Ectodermal cell (in vitro differentiated cells): Measurements from ENCODE around the gene RNF227.

ENCODE experiments used
- H3K27ac ChIP-seq: 2 replicates; pipeline ENCODE4 v1.7.0; 2013; ENCODE audit warnings: mild to moderate bottlenecking, low read depth, low read length; ENCODE audit not compliant: insufficient read depth, poor library complexity, severe bottlenecking
- H3K27me3 ChIP-seq: 2 replicates; pipeline ENCODE4 v1.7.0; 2013; ENCODE audit warnings: mild to moderate bottlenecking, low read length; ENCODE audit not compliant: insufficient read depth, control insufficient read depth, poor library complexity, severe bottlenecking
- H3K36me3 ChIP-seq: one replicate; pipeline ENCODE4 v1.7.0; 2013; ENCODE audit warnings: low read length; ENCODE audit not compliant: control insufficient read depth, insufficient read depth
- H3K4me1 ChIP-seq: one replicate; pipeline ENCODE4 v1.7.0; 2013; ENCODE audit warnings: low read length; ENCODE audit not compliant: control insufficient read depth, insufficient read depth
- H3K4me3 ChIP-seq: 2 replicates; pipeline ENCODE4 v1.7.0; 2013; ENCODE audit warnings: low read depth, low read length, control low read depth; ENCODE audit not compliant: insufficient read depth
- H3K9me3 ChIP-seq: 2 replicates; pipeline ENCODE4 v1.7.0; 2013; ENCODE audit warnings: mild to moderate bottlenecking, low read length, moderate library complexity; ENCODE audit not compliant: control insufficient read depth
- WGBS, 2 experiments: methylation state at CpG; one replicate each; pipeline ENCODE4 v1.1.7; 2013; ENCODE audit warnings: missing lambda C conversion rate in 2 of 2; 5-methylcytosine and 5-hydroxymethylcytosine counted together

The RNF227 gene

DNA sequence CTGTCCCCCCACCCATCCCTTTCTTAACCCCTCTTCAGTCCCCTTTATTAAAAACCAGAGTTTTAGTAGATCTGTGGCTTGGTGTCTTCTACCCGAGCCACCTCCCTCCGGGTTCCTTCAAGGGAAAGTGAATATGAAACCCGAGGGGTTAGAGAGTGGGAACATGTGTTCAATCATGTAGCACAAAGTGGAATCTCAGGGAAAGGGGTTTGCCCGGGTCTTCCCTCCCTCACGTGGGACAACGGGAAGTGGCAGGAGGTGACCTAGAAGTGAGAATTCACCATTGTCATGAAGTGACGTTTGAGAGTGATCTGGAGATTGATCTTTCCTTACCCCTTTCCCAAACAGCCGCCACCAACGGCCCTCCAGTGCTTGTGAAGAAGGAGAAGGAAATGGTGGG is 5.0 kb downstream of the RNF227 start:
- Histone ChIP-seq H3K9me3 (no peaks in the 10 kb centered on the region), H3K4me1 (peaks cover 9% of the 10 kb centered on the region), H3K36me3 (no peaks in the 10 kb centered on the region), H3K27me3 (peaks cover 18% of the 10 kb centered on the region), H3K27ac (no peak overlapping the region), H3K4me3 (no peak overlapping the region)
- 92 to 94% methylated on average over 9 of the region's 9 CpGs for WGBS, 2 experiments

DNA sequence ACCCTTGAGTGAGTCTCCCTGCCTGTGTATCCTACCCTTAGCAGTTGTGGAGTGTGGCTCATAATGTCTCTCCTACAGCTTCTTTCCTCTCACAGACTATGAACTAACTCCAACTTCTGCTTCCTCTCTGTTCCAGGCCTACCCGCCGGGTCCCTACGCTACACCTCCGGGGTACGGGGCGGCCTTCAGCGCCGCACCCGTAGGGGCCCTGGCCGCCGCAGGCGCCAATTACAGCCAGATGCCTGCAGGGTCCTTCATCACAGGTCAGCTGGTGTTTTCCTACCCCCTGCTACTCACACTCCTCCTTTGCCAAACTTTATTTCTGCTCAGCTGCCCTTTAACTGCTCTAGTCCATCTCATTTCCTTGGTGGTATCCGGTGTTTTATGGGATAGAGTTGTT is 5.4 kb downstream of the RNF227 start:
- no peaks in the 10 kb centered on the region for H3K9me3 ChIP-seq
- no peak overlapping the region for H3K27ac ChIP-seq
- H3K36me3 ChIP-seq: no peaks in the 10 kb centered on the region
- H3K4me1 ChIP-seq: peaks cover 9% of the 10 kb centered on the region
- 96 to 97% methylated on average over 12 to 13 of the region's 13 CpGs for whole genome bisulfite sequencing, 2 experiments
- no peak overlapping the region for H3K4me3 ChIP-seq
- peaks cover 16% of the 10 kb centered on the region for H3K27me3 ChIP-seq

DNA sequence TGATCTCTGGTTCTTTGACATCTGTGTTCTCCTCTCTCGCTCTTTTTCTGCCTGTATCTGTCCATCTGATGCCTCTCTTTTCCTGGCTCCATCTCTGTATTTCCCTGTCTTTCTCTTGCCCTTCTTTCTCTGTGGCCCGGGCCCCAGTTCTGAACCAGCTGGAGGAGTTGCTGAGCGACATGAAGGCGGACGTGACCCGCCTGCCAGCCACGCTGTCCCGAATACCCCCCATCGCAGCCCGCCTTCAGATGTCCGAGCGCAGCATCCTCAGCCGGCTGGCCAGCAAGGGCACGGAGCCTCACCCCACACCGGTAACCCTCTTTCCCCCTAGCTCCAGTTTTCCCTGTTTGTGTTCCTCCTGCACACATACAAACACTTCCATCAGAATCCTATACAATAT is 5.8 kb downstream of the RNF227 start:
- no peaks in the 10 kb centered on the region for H3K36me3 ChIP-seq
- 94 to 95% methylated on average over 15 of the region's 15 CpGs for WGBS, 2 experiments
- H3K9me3 ChIP-seq: no peaks in the 10 kb centered on the region
- H3K4me3 ChIP-seq: no peak overlapping the region
- H3K27ac ChIP-seq: no peak overlapping the region
- H3K27me3 ChIP-seq: peaks cover 12% of the 10 kb centered on the region
- peaks cover 8% of the 10 kb centered on the region for H3K4me1 ChIP-seq

DNA sequence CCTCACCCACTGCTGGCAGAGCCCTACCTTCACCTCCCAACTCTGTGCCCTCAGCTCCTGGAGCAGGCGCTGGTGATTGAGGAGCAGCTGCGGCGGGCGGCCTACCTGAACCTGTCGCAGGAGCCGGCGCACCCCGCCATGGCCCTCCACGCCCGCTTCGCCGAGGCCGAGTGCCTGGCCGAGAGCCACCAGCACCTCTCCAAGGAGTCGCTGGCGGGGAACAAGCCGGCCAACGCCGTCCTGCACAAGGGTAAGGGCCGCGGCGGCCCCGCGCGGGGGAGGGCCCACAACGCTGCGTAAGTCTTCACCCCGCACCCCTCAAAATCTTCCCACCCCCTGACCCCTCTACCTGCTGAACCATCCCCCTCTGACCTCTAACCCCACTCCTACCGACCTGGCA is 7.0 kb downstream of the RNF227 start:
- H3K9me3 ChIP-seq: no peaks in the 10 kb centered on the region
- H3K27ac ChIP-seq: no peak overlapping the region
- H3K36me3 ChIP-seq: no peaks in the 10 kb centered on the region
- no peak overlapping the region for H3K4me3 ChIP-seq
- H3K27me3 ChIP-seq: peaks cover under 1% of the 10 kb centered on the region
- H3K4me1 ChIP-seq: no peaks in the 10 kb centered on the region
- WGBS, 2 experiments: 93 to 97% methylated on average over 29 of the region's 29 CpGs

DNA sequence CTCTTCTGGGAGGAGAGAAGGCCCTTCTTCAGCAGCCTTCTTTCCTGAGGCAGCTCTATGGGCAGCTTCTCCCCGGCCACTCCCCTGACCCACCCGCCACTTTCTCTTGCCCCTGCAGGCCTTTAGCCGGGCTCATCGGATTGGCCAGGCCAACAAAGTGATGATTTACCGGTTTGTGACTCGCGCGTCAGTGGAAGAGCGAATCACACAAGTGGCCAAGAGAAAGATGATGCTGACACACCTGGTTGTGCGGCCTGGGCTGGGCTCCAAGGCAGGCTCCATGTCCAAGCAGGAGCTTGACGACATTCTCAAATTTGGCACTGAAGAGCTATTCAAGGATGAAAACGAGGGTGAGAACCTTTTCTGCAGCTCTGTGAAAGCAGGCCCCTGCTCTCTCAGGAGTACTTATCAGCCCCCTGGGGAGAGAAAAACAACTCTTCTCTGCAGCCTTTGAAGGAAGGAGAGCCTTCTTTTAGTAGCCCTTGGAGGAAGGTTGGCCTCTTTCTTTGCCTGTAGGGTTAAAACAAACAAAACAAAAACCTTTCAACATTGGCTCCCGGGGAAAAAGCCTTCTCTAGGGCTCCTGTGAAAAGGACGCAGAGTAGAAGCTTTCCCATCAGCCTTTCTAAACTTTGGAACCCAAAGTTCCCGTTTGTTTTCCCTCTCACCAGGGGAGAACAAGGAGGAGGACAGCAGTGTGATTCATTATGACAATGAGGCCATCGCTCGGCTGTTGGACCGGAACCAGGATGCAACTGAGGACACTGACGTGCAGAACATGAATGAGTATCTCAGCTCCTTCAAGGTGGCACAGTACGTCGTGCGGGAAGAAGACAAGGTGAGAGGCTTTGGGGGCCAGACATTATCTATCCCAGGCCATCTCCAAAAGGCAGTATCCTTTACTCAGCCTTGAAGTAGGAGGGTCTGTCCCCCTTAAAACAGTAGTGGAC is 12.7 kb downstream of the RNF227 start:
- Histone ChIP-seq H3K4me3 (no peak overlapping the region), H3K36me3 (peaks cover 4% of the 10 kb centered on the region), H3K27me3 (no peaks in the 10 kb centered on the region), H3K4me1 (peaks cover 13% of the 10 kb centered on the region), H3K27ac (peak overlapping the region; percentile 53), H3K9me3 (no peaks in the 10 kb centered on the region)
- 48 to 49% methylated on average over 22 of the region's 22 CpGs for WGBS, 2 experiments

DNA sequence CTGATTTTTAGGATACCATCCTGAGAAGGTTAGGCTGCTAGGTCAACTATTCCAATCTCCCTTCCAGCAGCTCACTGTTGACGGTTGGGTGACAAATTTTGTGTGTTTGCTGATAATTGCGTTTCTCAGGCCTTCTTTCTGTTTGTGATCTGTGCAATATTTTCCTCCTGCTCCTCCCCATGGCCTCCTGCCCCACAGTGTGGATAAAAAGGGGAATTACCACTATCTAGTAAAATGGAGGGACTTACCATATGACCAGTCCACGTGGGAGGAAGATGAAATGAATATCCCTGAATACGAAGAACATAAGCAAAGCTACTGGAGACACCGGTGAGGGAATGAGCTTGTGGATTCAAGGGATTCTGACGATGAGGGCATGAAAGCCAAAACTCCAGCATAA is 18.3 kb downstream of the RNF227 start:
- whole genome bisulfite sequencing, 2 experiments: 85 to 86% methylated on average over 5 to 6 of the region's 6 CpGs
- Histone ChIP-seq H3K36me3 (peaks cover 7% of the 10 kb centered on the region), H3K9me3 (no peaks in the 10 kb centered on the region), H3K27me3 (no peaks in the 10 kb centered on the region), H3K4me1 (peaks cover under 1% of the 10 kb centered on the region), H3K4me3 (no peak overlapping the region), H3K27ac (no peak overlapping the region)

DNA sequence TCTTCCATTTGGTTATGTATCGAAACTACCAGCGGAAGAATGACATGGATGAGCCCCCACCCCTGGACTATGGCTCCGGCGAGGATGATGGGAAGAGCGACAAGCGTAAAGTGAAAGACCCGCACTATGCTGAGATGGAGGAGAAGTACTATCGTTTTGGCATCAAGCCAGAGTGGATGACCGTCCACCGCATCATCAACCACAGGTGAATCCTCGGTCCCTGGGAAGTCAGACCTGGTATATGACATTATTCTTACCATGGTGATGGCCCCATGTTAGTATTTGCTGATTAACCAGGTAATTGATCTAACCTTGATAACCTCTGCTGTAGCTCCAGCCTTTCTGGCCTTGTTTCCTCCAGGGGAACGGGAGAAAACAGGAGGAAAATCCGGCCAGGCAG is 19.0 kb downstream of the RNF227 start:
- Histone ChIP-seq H3K4me1 (no peaks in the 10 kb centered on the region), H3K4me3 (no peak overlapping the region), H3K27ac (no peak overlapping the region), H3K27me3 (no peaks in the 10 kb centered on the region), H3K9me3 (no peaks in the 10 kb centered on the region), H3K36me3 (peaks cover 7% of the 10 kb centered on the region)
- 96% methylated on average over 13 of the region's 13 CpGs for WGBS, 2 experiments

DNA sequence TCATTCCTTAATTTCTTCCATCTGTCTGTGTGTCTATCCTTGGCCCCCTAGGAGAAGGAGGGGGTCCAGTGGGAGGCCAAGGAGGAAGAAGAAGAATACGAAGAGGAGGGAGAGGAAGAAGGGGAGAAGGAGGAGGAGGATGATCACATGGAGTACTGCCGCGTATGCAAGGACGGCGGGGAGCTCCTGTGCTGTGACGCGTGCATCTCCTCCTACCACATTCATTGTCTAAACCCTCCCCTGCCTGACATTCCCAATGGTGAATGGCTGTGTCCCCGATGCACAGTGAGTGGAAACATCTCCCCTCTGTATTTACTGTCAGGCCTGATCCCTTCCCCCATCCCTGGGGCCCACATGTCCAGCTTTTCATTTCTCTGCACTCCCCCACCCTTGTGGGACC is 21.2 kb downstream of the RNF227 start:
- Histone ChIP-seq H3K36me3 (peaks cover 4% of the 10 kb centered on the region), H3K27me3 (no peaks in the 10 kb centered on the region), H3K4me1 (peaks cover 2% of the 10 kb centered on the region), H3K9me3 (no peaks in the 10 kb centered on the region), H3K27ac (no peak overlapping the region), H3K4me3 (no peak overlapping the region)
- 90 to 97% methylated on average over 8 of the region's 8 CpGs for WGBS, 2 experiments

DNA sequence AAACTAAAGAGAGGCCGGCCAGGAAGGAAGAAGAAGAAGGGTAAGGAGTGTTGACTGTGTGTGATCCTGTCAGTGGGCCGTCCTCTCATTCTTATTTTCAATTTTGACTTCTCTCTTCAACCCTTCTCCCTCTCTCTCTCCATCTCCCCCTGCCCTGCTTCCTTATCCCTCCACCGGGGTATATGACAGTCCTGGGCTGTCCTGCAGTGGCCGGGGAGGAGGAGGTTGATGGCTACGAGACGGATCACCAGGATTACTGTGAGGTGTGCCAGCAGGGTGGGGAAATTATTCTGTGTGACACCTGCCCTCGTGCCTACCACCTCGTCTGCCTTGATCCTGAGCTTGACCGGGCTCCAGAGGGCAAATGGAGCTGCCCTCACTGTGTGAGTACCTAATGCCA is 21.9 kb downstream of the RNF227 start:
- peaks cover 4% of the 10 kb centered on the region for H3K36me3 ChIP-seq
- H3K27ac ChIP-seq: no peak overlapping the region
- WGBS, 2 experiments: 92 to 94% methylated on average over 8 to 9 of the region's 9 CpGs
- no peak overlapping the region for H3K4me3 ChIP-seq
- peaks cover 8% of the 10 kb centered on the region for H3K4me1 ChIP-seq
- no peaks in the 10 kb centered on the region for H3K27me3 ChIP-seq
- no peaks in the 10 kb centered on the region for H3K9me3 ChIP-seq

DNA sequence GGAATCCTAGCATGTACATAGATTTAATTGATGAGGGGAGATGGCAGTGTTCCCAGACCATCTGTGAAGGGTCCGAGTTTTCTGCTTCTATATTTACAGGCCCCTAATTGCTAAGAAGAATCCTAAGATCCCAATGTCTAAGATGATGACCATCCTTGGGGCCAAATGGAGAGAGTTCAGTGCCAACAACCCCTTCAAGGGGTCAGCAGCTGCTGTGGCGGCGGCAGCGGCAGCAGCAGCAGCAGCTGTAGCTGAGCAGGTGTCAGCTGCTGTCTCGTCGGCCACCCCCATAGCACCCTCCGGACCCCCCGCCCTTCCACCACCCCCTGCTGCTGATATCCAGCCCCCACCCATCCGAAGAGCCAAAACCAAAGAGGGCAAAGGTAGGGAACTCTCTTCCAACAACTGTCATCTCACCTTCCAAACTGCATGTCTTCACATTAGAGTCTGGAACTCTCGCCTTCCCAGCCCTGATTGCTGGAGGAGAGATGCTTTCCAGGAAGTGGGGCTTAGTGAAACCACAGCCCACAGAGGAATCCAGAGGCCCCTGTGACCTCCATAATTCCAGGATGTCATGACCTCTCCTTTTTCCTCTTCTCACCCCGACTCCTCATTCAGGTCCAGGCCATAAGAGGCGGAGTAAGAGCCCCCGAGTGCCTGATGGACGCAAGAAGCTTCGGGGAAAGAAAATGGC is 22.8 kb downstream of the RNF227 start:
- Histone ChIP-seq H3K27me3 (no peaks in the 10 kb centered on the region), H3K4me3 (no peak overlapping the region), H3K36me3 (peaks cover 4% of the 10 kb centered on the region), H3K27ac (no peak overlapping the region), H3K4me1 (peaks cover 17% of the 10 kb centered on the region), H3K9me3 (no peaks in the 10 kb centered on the region)
- 94 to 96% methylated on average over 13 to 14 of the region's 15 CpGs for WGBS, 2 experiments
